Heart left ventricle (tissue), 16 donors: ENCODE measurements around the gene PSMD13. TPM values are rescaled to one million over a fixed set of nuclear protein-coding genes. Genes with fewer than 3 reads are reported as not detected.
"Not testable (repeated sequence)": the region's sequence is repeated elsewhere in the genome, so short reads cannot be mapped to it uniquely, and the experiment has no call there.

Source experiments
- ATAC-seq, 4 donors: fragments of 200-7000 bp; cut with Tn5 transposase; one replicate each; pipeline ENCODE4 v1.9.1; 2020 to 2022; ENCODE audit warnings: moderate library complexity in 4 of 4, mild to moderate bottlenecking in 3 of 4, moderate number of reproducible peaks in 1 of 4
- DNase-seq, 5 donors: peaks; one replicate each; pipeline ENCODE4 v3.0.0-alpha.2; 2020
- H3K27ac ChIP-seq, 12 donors: fragments of 200-600 bp; sonication (generic) in 4 of 12; one replicate each; pipeline versions ENCODE4 v1.5.0 to v1.8.0; 2016 to 2022; ENCODE audit warnings: mild to moderate bottlenecking in 2 of 12
- H3K27me3 ChIP-seq, 9 donors: fragments of 200-600 bp; sonication (generic) in 2 of 9; one replicate each; pipeline versions ENCODE4 v1.5.1 to v1.8.0; 2016 to 2022; ENCODE audit warnings: mild to moderate bottlenecking in 3 of 9
- H3K36me3 ChIP-seq, 9 donors: fragments of 200-600 bp; sonication (generic) in 2 of 9; one replicate each; pipeline versions ENCODE4 v1.5.0 to v1.8.0; 2018 to 2022; ENCODE audit warnings: mild to moderate bottlenecking in 2 of 9
- H3K4me1 ChIP-seq, 12 donors: fragments of 200-600 bp; sonication (generic) in 4 of 12; one replicate each; pipeline versions ENCODE4 v1.5.0 to v1.8.0; 2016 to 2022; ENCODE audit warnings: mild to moderate bottlenecking in 3 of 12
- H3K4me3 ChIP-seq, 12 donors: fragments of 200-600 bp; sonication (generic) in 4 of 12; one replicate each; pipeline versions ENCODE4 v1.5.0 to v1.8.0; 2017 to 2022; ENCODE audit warnings: mild to moderate bottlenecking in 9 of 12, moderate library complexity in 4 of 12
- H3K9me3 ChIP-seq, 12 donors: fragments of 200-600 bp; sonication (generic) in 4 of 12; one replicate each; pipeline versions ENCODE4 v1.5.0 to v1.8.0; 2016 to 2022; ENCODE audit warnings: mild to moderate bottlenecking in 1 of 12
- POLR2A ChIP-seq, 2 donors: fragments of 450-650 bp; IDR thresholded peaks; one replicate each; pipeline ENCODE4 v1.6.1; 2017; ENCODE audit warnings: antibody characterized with exemption in 2 of 2, mild to moderate bottlenecking in 2 of 2, moderate library complexity in 2 of 2
- WGBS, 4 donors: extraction: QIAGEN DNeasy Blood & Tissue Kit in 2 of 4; methylation state at CpG; one replicate each; pipeline versions ENCODE4 v1.1.5 to v1.1.7; 2013 to 2018; 5-methylcytosine and 5-hydroxymethylcytosine counted together
- intact Hi-C, 10 donors: fragments of 100-400 bp; cut with DNase I; formaldehyde crosslinking; loops; one replicate each; pipeline versions ENCODE4 v1.11.1 to v1.14.2; 2022
- polyA plus RNA-seq, 2 donors: library from polyadenylated mRNA; stranded (reverse); fragments of 200-250 nt; gene quantifications; one replicate each; pipeline ENCODE4 v1.2.3, GENCODE V29; 2013
- total RNA-seq, 9 donors: library from RNA; depleted of rRNA in 2 of 9; stranded (reverse); fragments of >200 nt in 2 of 9; fragmentation: NEBNext Ultra II Directional in 3 of 9; extraction: Animal tissue kit (Norgen Biotek cat#: 25700) in 3 of 9; gene quantifications; one replicate each; pipeline versions ENCODE4 v1.1.0 to v1.2.4, GENCODE V29; 2016 to 2023
- TF ChIP-seq, protein P1 (sequence below), 12 donors: fragments of 200-600 bp; sonication (generic) in 4 of 12; IDR thresholded peaks; one replicate each; pipeline versions ENCODE4 v1.5.0 to v1.8.0; 2018 to 2022; ENCODE audit warnings: antibody characterized with exemption in 12 of 12, mild to moderate bottlenecking in 5 of 12
- donor health status: ischemic (EF 13 %, LVEDD 7.1; RV severe dilation, severe dysfunction).
- donor health status: healthy with polysubstance abuse.
- donor health status: DM: no; HTN: yes; CAD: no.
- donor health status: DM: no; HTN: no; CAD: no.
- donor health status: ischemic (EF 25% LVEDD 6.9; RV normal size, moderate dysfunction).
- donor health status: ischemic (EF 25% LVEDD 5.7; RV mildly dilated, moderate dysfunction).
- donor health status: healthy.
- donor health status: DM: yes; HTN: yes; CAD: no.
- donor health status: ischemic (EF 35%, LVEDD 5.7; RV mildly dilated, moderate dysfunction).
- donor health status: nonischemic (EF 11% LVEDD 7.7; RV severe dilation, severe dysfunction).
- donor health status: DM: yes; HTN: yes; CAD: no.
- donor health status: PGD.
- donor health status: ischemic (EF 29% LVEDD 5.4; RV normal size, mild dysfunction).
- donor health status: nonischemic (EF 23%, LVEDD 6.1; RV moderate dilation, normal function).

Gene PSMD13
- total and polyA plus RNA-seq, 11 donors: 75.1 to 140 (median 89.5) TPM

DNA sequence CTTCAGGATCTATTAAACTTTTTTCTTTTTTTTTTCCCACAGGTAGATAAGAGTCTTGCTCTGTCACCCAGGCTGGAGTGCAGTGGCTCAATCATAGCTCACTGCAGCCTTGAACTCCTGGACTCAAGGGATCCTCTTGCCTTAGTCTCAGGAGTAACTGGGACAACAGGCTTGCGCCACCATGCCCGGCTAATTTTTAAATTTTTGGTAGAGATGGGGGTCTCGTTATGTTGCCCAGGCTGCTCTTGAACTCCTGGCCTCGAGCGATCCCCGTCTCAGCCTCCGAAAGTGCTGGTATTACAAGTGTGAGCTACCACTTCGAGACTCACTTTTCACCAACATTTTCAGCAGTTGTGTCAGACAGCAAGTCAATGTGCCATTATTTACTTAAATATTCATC, 1.6 kb upstream of the PSMD13 start:
- H3K27ac ChIP-seq: peak overlapping the region in 5 of 12 donors; percentile 91 to 98 (median 97)
- peak overlapping the region in 11 of 12 donors; percentile 72 to 100 (median 88) for H3K4me3 ChIP-seq
- no peak for DNase-seq
- ATAC-seq: no peak
- 82 to 89% (median 83%) methylated on average over 8 of the region's 8 CpGs for WGBS, 4 donors
- H3K9me3 ChIP-seq: no peaks in the 10 kb centered on the region
- intact Hi-C loops: loop anchor here in 2 of 10 donors (2.0 kb wide), 2 partner anchors 24 to 26 kb away; no protein-coding TSS in a partner anchor
- H3K36me3 ChIP-seq: peaks cover 0 to 27% (median 11%) of the 10 kb centered on the region in 9 donors
- TF ChIP-seq, protein P1, sequence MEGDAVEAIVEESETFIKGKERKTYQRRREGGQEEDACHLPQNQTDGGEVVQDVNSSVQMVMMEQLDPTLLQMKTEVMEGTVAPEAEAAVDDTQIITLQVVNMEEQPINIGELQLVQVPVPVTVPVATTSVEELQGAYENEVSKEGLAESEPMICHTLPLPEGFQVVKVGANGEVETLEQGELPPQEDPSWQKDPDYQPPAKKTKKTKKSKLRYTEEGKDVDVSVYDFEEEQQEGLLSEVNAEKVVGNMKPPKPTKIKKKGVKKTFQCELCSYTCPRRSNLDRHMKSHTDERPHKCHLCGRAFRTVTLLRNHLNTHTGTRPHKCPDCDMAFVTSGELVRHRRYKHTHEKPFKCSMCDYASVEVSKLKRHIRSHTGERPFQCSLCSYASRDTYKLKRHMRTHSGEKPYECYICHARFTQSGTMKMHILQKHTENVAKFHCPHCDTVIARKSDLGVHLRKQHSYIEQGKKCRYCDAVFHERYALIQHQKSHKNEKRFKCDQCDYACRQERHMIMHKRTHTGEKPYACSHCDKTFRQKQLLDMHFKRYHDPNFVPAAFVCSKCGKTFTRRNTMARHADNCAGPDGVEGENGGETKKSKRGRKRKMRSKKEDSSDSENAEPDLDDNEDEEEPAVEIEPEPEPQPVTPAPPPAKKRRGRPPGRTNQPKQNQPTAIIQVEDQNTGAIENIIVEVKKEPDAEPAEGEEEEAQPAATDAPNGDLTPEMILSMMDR (IDR thresholded peaks at IDR 0.05): no peak
- no peak for TF ChIP-seq POLR2A (IDR thresholded peaks at IDR 0.05)
- peaks cover 9 to 39% (median 24%) of the 10 kb centered on the region in 12 donors for H3K4me1 ChIP-seq
- no peaks in the 10 kb centered on the region for H3K27me3 ChIP-seq

DNA sequence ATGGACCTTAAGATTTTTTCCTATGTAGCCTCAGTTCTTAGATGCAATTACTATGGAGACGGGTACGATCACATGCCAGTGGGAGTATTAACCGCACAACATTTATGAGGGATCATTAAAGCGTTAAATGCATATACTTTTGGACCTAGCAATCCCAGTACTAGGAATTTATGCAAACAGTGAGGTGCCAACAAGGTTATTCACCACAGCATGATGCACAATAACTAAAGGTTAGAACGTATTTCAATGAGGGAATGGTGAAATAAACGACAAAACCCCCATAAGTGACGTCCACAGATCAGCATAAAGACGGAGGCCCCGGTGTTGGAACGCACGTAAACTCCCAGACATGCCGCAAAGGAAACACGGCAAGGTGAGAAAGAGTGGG, 1.2 kb upstream of the PSMD13 start:
- Histone ChIP-seq H3K4me3 (peak overlapping the region; percentile 72 to 100 (median 88)), H3K27me3 (no peaks in the 10 kb centered on the region), H3K36me3 (peaks cover 0 to 28% (median 12%) of the 10 kb centered on the region in 9 donors), H3K27ac (peak overlapping the region; percentile 91 to 98 (median 95)), H3K9me3 (no peaks in the 10 kb centered on the region), H3K4me1 (peaks cover 9 to 39% (median 24%) of the 10 kb centered on the region in 12 donors)
- TF ChIP-seq, protein P1 (IDR thresholded peaks at IDR 0.05): no peak
- no peak for TF ChIP-seq POLR2A (IDR thresholded peaks at IDR 0.05)
- ATAC-seq (peak in 3 of 4 donors; percentile 1 to 8 (median 2)), DNase-seq (no peak)
- WGBS, 4 donors: 3 to 5% (median 3%) methylated on average over 13 of the region's 13 CpGs
- intact Hi-C loops: loop anchor here in 2 of 10 donors (2.0 kb wide), 2 partner anchors 25 to 27 kb away; no protein-coding TSS in a partner anchor

DNA sequence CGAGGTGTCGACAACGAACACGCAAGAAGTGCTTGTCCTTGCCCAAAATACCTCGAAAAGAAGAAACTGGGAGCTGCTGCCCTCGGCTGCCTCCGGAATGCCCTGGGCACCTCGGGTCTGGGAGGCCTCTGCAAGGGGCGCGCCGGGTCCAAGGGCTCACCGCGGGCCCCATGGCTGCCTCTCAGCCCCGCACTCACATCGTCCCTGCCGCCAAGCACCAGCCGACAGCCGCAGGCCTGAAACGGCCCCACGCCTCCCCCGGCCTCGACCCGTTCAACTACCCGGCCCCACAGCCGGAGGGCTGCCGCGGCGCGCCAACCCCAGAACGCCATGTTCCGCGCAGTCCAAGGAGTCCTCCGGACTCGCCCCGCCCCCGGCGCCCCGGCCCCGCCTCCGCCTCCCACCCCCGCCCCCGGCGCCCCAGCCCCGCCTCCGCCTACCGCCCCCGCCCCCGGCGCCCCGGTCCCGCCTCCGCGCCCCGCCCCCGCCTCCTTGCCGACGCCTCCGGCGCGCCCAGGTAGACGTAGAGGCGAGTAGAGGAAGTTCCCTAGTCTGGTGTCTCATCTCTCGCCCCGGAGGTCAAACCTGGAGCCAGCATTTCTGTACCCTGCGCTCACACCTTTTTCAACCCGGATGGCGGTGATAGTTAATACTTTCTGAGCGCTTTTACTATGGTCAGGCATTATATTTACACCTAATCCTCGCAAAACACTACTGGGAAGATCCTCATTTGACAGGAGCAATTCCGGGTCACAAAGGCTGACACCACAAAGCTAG, 591 bp upstream of the PSMD13 start, which contains the start of gene SIRT3:
Gene SIRT3 (minus strand): TSS at position 346 of the 777 bp plus-strand sequence. CDS start 14 bp downstream, at position 332.
- Histone ChIP-seq H3K9me3 (no peaks in the 10 kb centered on the region), H3K36me3 (peaks cover 0 to 34% (median 18%) of the 10 kb centered on the region in 9 donors), H3K4me1 (peaks cover 9 to 43% (median 25%) of the 10 kb centered on the region in 12 donors), H3K27me3 (no peaks in the 10 kb centered on the region), H3K4me3 (peak within 1 kb of the TSS; percentile 83 to 100 (median 94)), H3K27ac (peak within 1 kb of the TSS; percentile 91 to 98 (median 95))
- intact Hi-C loops: loop anchor here in 6 of 10 donors (1.0 to 2.0 kb wide), 6 partner anchors 25 to 53 kb away; partner anchors contain the start of genes BET1L (in 2 of the 6), RIC8A (in 2 of the 6) and PGGHG (in 1 of the 6)
- TF ChIP-seq, protein P1 (IDR thresholded peaks at IDR 0.05): peak in 4 of 12 donors; percentile 10 to 19 (median 12)
- peak in 1 of 2 donors; percentile 64 for TF ChIP-seq POLR2A (IDR thresholded peaks at IDR 0.05)
- DNase-seq: peak; percentile 85 to 90 (median 86)
- WGBS, 4 donors: 0 to 1% (median 0%) methylated on average over 7 to 70 of the region's 70 CpGs
- peak; percentile 82 to 92 (median 90) for ATAC-seq

DNA sequence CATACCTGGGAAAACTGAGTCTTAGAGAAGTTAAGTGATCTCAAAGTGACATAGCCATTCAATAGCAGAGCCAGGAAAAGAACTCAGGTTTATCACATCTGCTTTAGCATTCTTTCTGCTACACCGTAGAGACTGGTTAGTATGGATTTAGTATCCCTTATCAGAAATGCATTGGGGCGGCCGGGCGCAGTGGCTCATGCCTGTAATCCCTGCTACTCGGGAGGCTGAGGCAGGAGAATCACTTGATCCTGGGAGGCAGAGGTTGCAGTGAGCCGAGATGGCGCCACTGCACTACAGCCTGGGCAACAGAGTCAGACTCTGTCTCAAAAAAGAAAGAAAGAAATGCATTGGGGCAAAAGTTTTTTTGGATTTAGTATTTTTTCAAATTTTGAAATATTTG, 1.6 kb downstream of the PSMD13 start:
- Histone ChIP-seq H3K36me3 (peaks cover 0 to 47% (median 40%) of the 10 kb centered on the region in 9 donors), H3K4me3 (peak overlapping the region in 4 of 12 donors; percentile 83 to 97 (median 86)), H3K4me1 (peaks cover 9 to 58% (median 30%) of the 10 kb centered on the region in 12 donors)
- ATAC-seq, intact Hi-C loops, H3K27me3 ChIP-seq, H3K27ac ChIP-seq, H3K9me3 ChIP-seq, DNase-seq: not testable (repeated sequence)
- 80 to 87% (median 82%) methylated on average over 7 of the region's 7 CpGs for WGBS, 4 donors
